LNCAP (cell line): Measurements from ENCODE around the gene DYRK4.

ENCODE experiments used
- CTCF ChIP-seq: fragments of 450-650 bp; IDR thresholded peaks from 2 replicates; pipeline ENCODE4 v1.5.1; 2017; ENCODE audit warnings: mild to moderate bottlenecking

DYRK4 gene

GRCh38 chr12:4653691-4654090 is 91.7 kb downstream of the DYRK4 start:
- TF ChIP-seq CTCF, result no peak
